K562 (cell line): Measurements from ENCODE around the gene IGSF10. TPM values are rescaled to one million over a fixed set of nuclear protein-coding genes. Genes with fewer than 3 reads are reported as not detected.
A peak's percentile ranks its signal among the peaks of the same experiment; 100 is the strongest.

ENCODE experiments used
- ATF7 ChIP-seq: fragments of 450-650 bp; IDR thresholded peaks from 2 replicates; pipeline ENCODE4 v1.7.1; 2014; ENCODE audit warnings: mild to moderate bottlenecking, moderate library complexity
- BHLHE40 ChIP-seq: IDR thresholded peaks from 2 replicates; pipeline ENCODE4 v1.6.1; 2011; ENCODE audit warnings: low read length, improper control_type of control experiment
- C11orf30 ChIP-seq: fragments of 450-650 bp; IDR thresholded peaks from 2 replicates; pipeline ENCODE4 v1.6.1; 2016; ENCODE audit warnings: low read depth, mild to moderate bottlenecking
- CC2D1A ChIP-seq: fragments of 450-650 bp; IDR thresholded peaks from 2 replicates; pipeline ENCODE4 v1.6.1; 2017; ENCODE audit warnings: mild to moderate bottlenecking
- CHAMP1 ChIP-seq: fragments of 450-650 bp; IDR thresholded peaks from 2 replicates; pipeline ENCODE4 v1.6.1; 2016; ENCODE audit warnings: mild to moderate bottlenecking
- CREB1 ChIP-seq, 2 experiments: sonication (generic) in 1 of 2; formaldehyde crosslinking in 1 of 2; IDR thresholded peaks; 2 replicates each; pipeline versions ENCODE4 v1.6.1 to v1.8.0; 2012 to 2022; ENCODE audit warnings: inconsistent platforms in 1 of 2, mild to moderate bottlenecking in 1 of 2, missing genetic modification reagents in 1 of 2, moderate library complexity in 1 of 2
- CTBP1 ChIP-seq: fragments of 450-650 bp; IDR thresholded peaks from 2 replicates; pipeline ENCODE4 v1.6.1; 2016; ENCODE audit warnings: borderline replicate concordance
- DPF2 ChIP-seq: fragments of 450-650 bp; IDR thresholded peaks from 2 replicates; pipeline ENCODE4 v1.6.1; 2016
- E2F3 ChIP-seq: fragments of 250-450 bp; sonication (Bioruptor Pico); IDR thresholded peaks from 2 replicates; pipeline ENCODE4 v1.4.0; 2020; ENCODE audit warnings: mild to moderate bottlenecking
- EP300 ChIP-seq: IDR thresholded peaks from 2 replicates; pipeline ENCODE4 v1.6.1; 2012; ENCODE audit warnings: low read length, improper control_type of control experiment
- FOXJ2 ChIP-seq: fragments of 200-800 bp; sonication (Bioruptor generic); IDR thresholded peaks from 2 replicates; pipeline ENCODE4 v1.6.1; 2016; ENCODE audit warnings: missing genetic modification characterization, missing compliant biosample characterization
- FOXK1 ChIP-seq: sonication (generic); formaldehyde crosslinking; IDR thresholded peaks from 2 replicates; pipeline ENCODE4 v1.8.0; 2022; ENCODE audit warnings: missing genetic modification reagents, mild to moderate bottlenecking, borderline replicate concordance
- HDAC1 ChIP-seq, 2 experiments: fragments of 450-650 bp; IDR thresholded peaks; 2 replicates each; pipeline ENCODE4 v1.6.1; 2016 to 2017; ENCODE audit warnings: inconsistent platforms in 1 of 2, mild to moderate bottlenecking in 1 of 2, moderate library complexity in 1 of 2
- HINFP ChIP-seq: fragments of 450-650 bp; conservative IDR thresholded peaks from 2 replicates; pipeline ENCODE4 v1.6.1; 2016; ENCODE audit warnings: missing genetic modification characterization, low read depth, mild to moderate bottlenecking, control low read depth, missing compliant biosample characterization
- HLTF ChIP-seq: fragments of 450-650 bp; IDR thresholded peaks from 2 replicates; pipeline ENCODE4 v1.6.1; 2016
- KDM1A ChIP-seq, 2 experiments: fragments of 450-650 bp; IDR thresholded peaks; 2 replicates each; pipeline ENCODE4 v1.6.1; 2016; ENCODE audit warnings: mild to moderate bottlenecking in 2 of 2
- MEF2D ChIP-seq: conservative IDR thresholded peaks from 2 replicates; pipeline ENCODE4 v1.6.1; 2016; ENCODE audit warnings: low read depth, missing genetic modification characterization, missing compliant biosample characterization
- NBN ChIP-seq: fragments of 450-650 bp; IDR thresholded peaks from 2 replicates; pipeline ENCODE4 v1.6.1; 2016; ENCODE audit warnings: low read depth, mild to moderate bottlenecking
- PHB2 ChIP-seq: fragments of 450-650 bp; IDR thresholded peaks from 2 replicates; pipeline ENCODE4 v1.6.1; 2017; ENCODE audit warnings: low read depth
- RFX5 ChIP-seq: IDR thresholded peaks from 2 replicates; pipeline ENCODE4 v1.6.1; 2011; ENCODE audit warnings: low read depth, mild to moderate bottlenecking, improper control_type of control experiment, low read length
- SMAD2 ChIP-seq: fragments of 150-350 bp; IDR thresholded peaks from 2 replicates; pipeline ENCODE4 v1.6.1; 2014; ENCODE audit warnings: low read depth, mild to moderate bottlenecking, low read length
- SMARCA4 ChIP-seq: fragments of 450-650 bp; IDR thresholded peaks from 2 replicates; pipeline ENCODE4 v1.6.1; 2016
- SREBF1 ChIP-seq: fragments of 150-350 bp; IDR thresholded peaks from 2 replicates; pipeline ENCODE4 v1.6.1; 2014; ENCODE audit warnings: antibody characterized with exemption, low read depth, low read length, borderline replicate concordance
- STAT5A ChIP-seq: IDR thresholded peaks from 2 replicates; pipeline ENCODE4 v1.6.1; 2012; ENCODE audit warnings: low read length, inconsistent platforms, borderline replicate concordance
- TEAD1 ChIP-seq, 2 experiments: fragments of 450-650 bp in 1 of 2; sonication (generic) in 1 of 2; formaldehyde crosslinking; IDR thresholded peaks; 2 replicates each; pipeline versions ENCODE4 v1.4.0 to v1.8.0; 2020 to 2022; ENCODE audit warnings: mild to moderate bottlenecking in 2 of 2, missing genetic modification reagents in 1 of 2
- TSC22D4 ChIP-seq: fragments of 450-650 bp; IDR thresholded peaks from 2 replicates; pipeline ENCODE4 v1.6.1; 2016; ENCODE audit warnings: missing genetic modification characterization, missing biosample characterization, control low read depth
- ZNF408 ChIP-seq: fragments of 250-450 bp; sonication (Bioruptor Pico); IDR thresholded peaks from 2 replicates; pipeline ENCODE4 v1.4.0; 2020; ENCODE audit warnings: low read depth, mild to moderate bottlenecking, moderate library complexity
- ZNF512 ChIP-seq: IDR thresholded peaks from 2 replicates; pipeline ENCODE4 v1.6.1; 2016; ENCODE audit warnings: missing genetic modification characterization, missing compliant biosample characterization
- polyA plus RNA-seq, 8 experiments: library from polyadenylated mRNA; depleted of rRNA in 4 of 8; stranded (reverse) in 5 of 8; unstranded in 3 of 8; fragments of >200 nt; fragmentation: Nextera tagmentation in 2 of 8; fragmentation: Illumina TruSeq in 1 of 8; extraction: Ambion mirVana in 2 of 8; extraction: Trizol in 1 of 8; gene quantifications; 2 replicates each; pipeline versions ENCODE4 v1.2.1 to v1.2.3, GENCODE V29; 2011 to 2014; ENCODE audit warnings: inconsistent platforms in 1 of 8, missing spikeins in 1 of 8
- total RNA-seq, 7 experiments: library from RNA; depleted of rRNA in 6 of 7; stranded (reverse); fragments of >200 nt in 6 of 7; fragmentation: Illumina TruSeq in 2 of 7; extraction: Trizol in 2 of 7; gene quantifications; 2 replicates each; pipeline versions ENCODE4 v1.2.1 to v1.2.3, GENCODE V29; 2011 to 2021; ENCODE audit warnings: low replicate concordance in 1 of 7

Gene IGSF10
- total and polyA plus RNA-seq, 9 of the 15 experiments (the other 6 are each of a cell fraction or from before 2014, with no cell fraction given), result 0.11 to 1.2 (median 0.40) TPM

- TF ChIP-seq CREB1 (IDR thresholded peaks at IDR 0.05), result peak; percentile 40; the same call in 1 of the 2 replicates
- TF ChIP-seq CREB1 (CRISPR knock-in tag; IDR thresholded peaks at IDR 0.05), result no peak
- no peak for TF ChIP-seq ZNF408 (CRISPR knock-in tag)
- TF ChIP-seq SMAD2, result no peak
- peak; percentile 85 for TF ChIP-seq EP300
- no peak for TF ChIP-seq TSC22D4
- TF ChIP-seq SMARCA4, result peak; percentile 93
- no peak for TF ChIP-seq RFX5
- peak; percentile 73 for TF ChIP-seq PHB2
- TF ChIP-seq MEF2D (tag), result no peak
- TF ChIP-seq HLTF, result no peak
- TF ChIP-seq STAT5A, result peak; percentile 88
- TF ChIP-seq DPF2, result peak; percentile 92
- no peak for TF ChIP-seq HINFP (tag)
- TF ChIP-seq KDM1A (IDR thresholded peaks at IDR 0.05), result peak; percentile 91 to 92
- peak; percentile 75 for TF ChIP-seq CHAMP1
- peak in 1 of 2 experiments; percentile 38; a peak in 1 of 4 replicates for TF ChIP-seq TEAD1 (CRISPR knock-in tag; IDR thresholded peaks at IDR 0.05)
- TF ChIP-seq FOXK1 (CRISPR knock-in tag), result no peak
- TF ChIP-seq C11orf30, result peak; percentile 27; the same call in 1 of the 2 replicates
- peak; percentile 75; the same call in 1 of the 2 replicates for TF ChIP-seq BHLHE40
- TF ChIP-seq ATF7, result 0 out of 2 replicates have a peak, but pooled peaks have one; percentile 35
- peak; percentile 46; the same call in 1 of the 2 replicates for TF ChIP-seq NBN
- TF ChIP-seq CC2D1A, result peak; percentile 82; the same call in 1 of the 2 replicates
- TF ChIP-seq CTBP1, result peak; percentile 76; the same call in 1 of the 2 replicates
- peak in 1 of 2 experiments; percentile 90; a peak in 3 of 4 replicates for TF ChIP-seq HDAC1 (IDR thresholded peaks at IDR 0.05)
- no peak for TF ChIP-seq ZNF512 (tag)
- TF ChIP-seq FOXJ2 (tag), result peak; percentile 41; the same call in 1 of the 2 replicates
- TF ChIP-seq SREBF1, result no peak
- no peak for TF ChIP-seq E2F3 (CRISPR knock-in tag)
Measured at GRCh38 chr3:151504606-151505005, 43.7 kb upstream of the IGSF10 start (continued).
